Tibial nerve (tissue), 4 donors: ENCODE data around the gene YIF1A. TPM values are rescaled to one million over a fixed set of nuclear protein-coding genes. Genes with fewer than 3 reads are reported as not detected.
A peak's percentile ranks its signal among the peaks of the same experiment; 100 is the strongest.

ENCODE experiments used
- DNase-seq, 2 donors: peaks; one replicate each; pipeline ENCODE4 v3.0.0-alpha.2; 2019; ENCODE audit warnings: low spot score in 2 of 2
- H3K27ac ChIP-seq, 4 donors: fragments of 200-600 bp; sonication (generic) in 3 of 4; one replicate each; pipeline ENCODE4 v1.5.1; 2017 to 2019; ENCODE audit warnings: mild to moderate bottlenecking in 1 of 4
- H3K27me3 ChIP-seq, 2 donors: fragments of 200-600 bp; sonication (generic) in 1 of 2; one replicate each; pipeline versions ENCODE4 v1.5.1 to v1.6.0; 2017 to 2019
- H3K36me3 ChIP-seq, 3 donors: fragments of 200-600 bp; sonication (generic); one replicate each; pipeline ENCODE4 v1.5.1; 2018 to 2019
- H3K4me1 ChIP-seq, 4 donors: fragments of 200-600 bp; sonication (generic) in 3 of 4; one replicate each; pipeline ENCODE4 v1.5.1; 2017 to 2019
- H3K4me3 ChIP-seq, 4 donors: fragments of 200-600 bp; sonication (generic) in 3 of 4; one replicate each; pipeline ENCODE4 v1.5.1; 2017 to 2019; ENCODE audit warnings: mild to moderate bottlenecking in 1 of 4, moderate library complexity in 1 of 4
- H3K9me3 ChIP-seq, 4 donors: fragments of 200-600 bp; sonication (generic) in 3 of 4; one replicate each; pipeline ENCODE4 v1.5.1; 2017 to 2019
- EP300 ChIP-seq, 2 donors: sonication (generic); formaldehyde crosslinking; IDR thresholded peaks; one replicate each; pipeline ENCODE4 v1.6.1; 2017; ENCODE audit warnings: antibody characterized with exemption in 2 of 2, mild to moderate bottlenecking in 1 of 2
- POLR2A ChIP-seq, 2 donors: fragments of 450-650 bp; IDR thresholded peaks; one replicate each; pipeline ENCODE4 v1.6.1; 2017; ENCODE audit warnings: antibody characterized with exemption in 2 of 2, mild to moderate bottlenecking in 2 of 2, moderate library complexity in 2 of 2
- WGBS, 2 donors: methylation state at CpG; one replicate each; pipeline ENCODE4 v1.1.5; 2018; 5-methylcytosine and 5-hydroxymethylcytosine counted together
- total RNA-seq, 4 donors: library from RNA; depleted of rRNA; stranded (reverse); fragments of >200 nt; gene quantifications; one replicate each; pipeline ENCODE4 v1.1.0, GENCODE V29; 2016
- TF ChIP-seq, protein P1 (sequence below), 5 experiments: fragments of 200-600 bp in 3 of 5; fragments of 450-650 bp in 2 of 5; sonication (generic) in 3 of 5; IDR thresholded peaks; one replicate each; pipeline ENCODE4 v1.5.1; 2016 to 2019; ENCODE audit warnings: antibody characterized with exemption in 5 of 5, mild to moderate bottlenecking in 3 of 5, moderate library complexity in 2 of 5

YIF1A gene
- total RNA-seq, 4 donors from 2014 or later: 76.0 to 143 (median 90.6) TPM

GRCh38 chr11:66268952-66269905, 19.7 kb downstream of the YIF1A start:
- WGBS, 2 donors: 3% methylated on average over 27 to 29 of the region's 32 CpGs
- H3K4me1 ChIP-seq: peaks cover 0 to 37% (median 15%) of the 10 kb centered on the region in 4 donors
- H3K27ac ChIP-seq: peak overlapping the region; percentile 87 to 99 (median 95)
- peak overlapping the region; percentile 67 to 95 (median 80) for H3K4me3 ChIP-seq
- H3K9me3 ChIP-seq: no peaks in the 10 kb centered on the region
- TF ChIP-seq EP300 (IDR thresholded peaks at IDR 0.05) (no peak), POLR2A (IDR thresholded peaks at IDR 0.05) (no peak)
- DNase-seq: no peak
- no peaks in the 10 kb centered on the region for H3K27me3 ChIP-seq
- H3K36me3 ChIP-seq: peaks cover 9 to 52% (median 12%) of the 10 kb centered on the region in 3 donors

GRCh38 chr11:66268244-66268951, 20.5 kb downstream of the YIF1A start, which contains the start of gene RAB1B:
Gene RAB1B (plus strand): TSS chr11:66268639. CDS start chr11:66268680, 41 bp downstream.
- TF ChIP-seq POLR2A (IDR thresholded peaks at IDR 0.05) (peak; percentile 89 to 94), EP300 (IDR thresholded peaks at IDR 0.05) (peak; percentile 55 to 99)
- TF ChIP-seq, protein P1, sequence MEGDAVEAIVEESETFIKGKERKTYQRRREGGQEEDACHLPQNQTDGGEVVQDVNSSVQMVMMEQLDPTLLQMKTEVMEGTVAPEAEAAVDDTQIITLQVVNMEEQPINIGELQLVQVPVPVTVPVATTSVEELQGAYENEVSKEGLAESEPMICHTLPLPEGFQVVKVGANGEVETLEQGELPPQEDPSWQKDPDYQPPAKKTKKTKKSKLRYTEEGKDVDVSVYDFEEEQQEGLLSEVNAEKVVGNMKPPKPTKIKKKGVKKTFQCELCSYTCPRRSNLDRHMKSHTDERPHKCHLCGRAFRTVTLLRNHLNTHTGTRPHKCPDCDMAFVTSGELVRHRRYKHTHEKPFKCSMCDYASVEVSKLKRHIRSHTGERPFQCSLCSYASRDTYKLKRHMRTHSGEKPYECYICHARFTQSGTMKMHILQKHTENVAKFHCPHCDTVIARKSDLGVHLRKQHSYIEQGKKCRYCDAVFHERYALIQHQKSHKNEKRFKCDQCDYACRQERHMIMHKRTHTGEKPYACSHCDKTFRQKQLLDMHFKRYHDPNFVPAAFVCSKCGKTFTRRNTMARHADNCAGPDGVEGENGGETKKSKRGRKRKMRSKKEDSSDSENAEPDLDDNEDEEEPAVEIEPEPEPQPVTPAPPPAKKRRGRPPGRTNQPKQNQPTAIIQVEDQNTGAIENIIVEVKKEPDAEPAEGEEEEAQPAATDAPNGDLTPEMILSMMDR (IDR thresholded peaks at IDR 0.05): peak in 1 of 5 experiments; percentile 29
- Histone ChIP-seq H3K36me3 (peaks cover 6 to 52% (median 9%) of the 10 kb centered on the region in 3 donors), H3K27me3 (no peaks in the 10 kb centered on the region), H3K4me1 (peaks cover 0 to 37% (median 15%) of the 10 kb centered on the region in 4 donors), H3K9me3 (no peaks in the 10 kb centered on the region), H3K27ac (peak within 1 kb of the TSS; percentile 87 to 99 (median 95)), H3K4me3 (peak within 1 kb of the TSS; percentile 67 to 95 (median 80))
- peak; percentile 99 for DNase-seq
- 0% methylated on average over 2 to 42 of the region's 64 CpGs for WGBS, 2 donors

- peak; percentile 4 to 75 for TF ChIP-seq EP300 (IDR thresholded peaks at IDR 0.05)
- TF ChIP-seq, protein P1 (IDR thresholded peaks at IDR 0.05): peak in 3 of 5 experiments; percentile 15 to 55 (median 45)
- peak; percentile 46 to 61 for TF ChIP-seq POLR2A (IDR thresholded peaks at IDR 0.05)
- WGBS, 2 donors: 1% methylated on average over 35 to 50 of the region's 61 CpGs
Observed at GRCh38 chr11:66267379-66268243, 21.3 kb downstream of the YIF1A start.

GRCh38 chr11:66267039-66267378, 21.9 kb downstream of the YIF1A start:
- H3K36me3 ChIP-seq: peaks cover 0 to 52% (median 2%) of the 10 kb centered on the region in 3 donors
- H3K9me3 ChIP-seq: no peaks in the 10 kb centered on the region
- 8 to 15% methylated on average over 13 of the region's 13 CpGs for WGBS, 2 donors
- H3K27me3 ChIP-seq: no peaks in the 10 kb centered on the region
- H3K4me3 ChIP-seq: peak overlapping the region; percentile 67 to 90 (median 76)
- no peak for TF ChIP-seq POLR2A (IDR thresholded peaks at IDR 0.05)
- H3K4me1 ChIP-seq: peaks cover 0 to 37% (median 15%) of the 10 kb centered on the region in 4 donors
- DNase-seq: no peak
- H3K27ac ChIP-seq: peak overlapping the region; percentile 87 to 99 (median 95)

More at GRCh38 chr11:66267379-66268243, 21.3 kb downstream of the YIF1A start:
- Histone ChIP-seq H3K36me3 (peaks cover 0 to 52% (median 8%) of the 10 kb centered on the region in 3 donors), H3K27ac (peak overlapping the region; percentile 87 to 99 (median 95)), H3K9me3 (no peaks in the 10 kb centered on the region), H3K27me3 (no peaks in the 10 kb centered on the region), H3K4me1 (peaks cover 0 to 37% (median 15%) of the 10 kb centered on the region in 4 donors), H3K4me3 (peak overlapping the region; percentile 67 to 90 (median 76))
- DNase-seq: peak; percentile 83 to 85

DNA sequence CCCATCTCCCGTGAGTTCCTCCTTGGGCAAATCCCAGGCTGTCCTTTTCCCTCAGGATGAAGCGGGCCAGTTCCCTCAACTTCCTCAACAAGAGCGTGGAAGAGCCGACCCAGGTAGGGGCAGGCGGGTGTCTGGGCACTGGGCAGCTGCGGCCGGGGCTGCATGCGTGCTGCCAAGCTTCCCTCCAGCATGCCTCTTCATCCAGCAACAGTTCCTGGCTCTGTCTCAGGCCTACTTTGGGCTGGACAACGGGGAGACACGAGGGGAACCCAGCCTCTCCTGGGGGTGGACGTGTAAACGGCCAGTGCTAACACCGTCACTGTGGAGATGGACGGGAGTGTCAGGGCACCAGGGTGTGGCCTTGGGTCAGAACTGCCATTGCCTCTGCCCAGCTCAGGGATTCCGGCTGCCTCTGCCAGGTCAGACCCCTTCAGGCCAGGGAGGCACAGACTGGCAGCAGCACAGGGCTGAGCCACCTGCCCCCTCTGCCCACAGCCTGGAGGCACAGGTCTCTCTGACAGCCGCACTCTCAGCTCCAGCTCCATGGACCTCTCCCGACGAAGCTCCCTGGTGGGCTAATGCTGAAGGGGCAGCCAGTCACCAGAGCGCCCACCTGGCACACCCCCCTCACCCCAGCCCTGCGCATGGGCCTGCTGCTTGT, 22.4 kb downstream of the YIF1A start:
- 74 to 75% methylated on average over 18 to 20 of the region's 20 CpGs for WGBS, 2 donors

More for the DNA sequence above, 22.4 kb downstream of the YIF1A start:
- Histone ChIP-seq H3K36me3 (peaks cover 0 to 52% (median 0%) of the 10 kb centered on the region in 3 donors), H3K27me3 (no peaks in the 10 kb centered on the region), H3K27ac (peak overlapping the region; percentile 87 to 99 (median 95)), H3K9me3 (no peaks in the 10 kb centered on the region), H3K4me1 (peaks cover 0 to 35% (median 15%) of the 10 kb centered on the region in 4 donors), H3K4me3 (peak overlapping the region; percentile 67 to 90 (median 76))
- no peak for DNase-seq
- TF ChIP-seq POLR2A (IDR thresholded peaks at IDR 0.05) (no peak), EP300 (IDR thresholded peaks at IDR 0.05) (no peak)
- TF ChIP-seq, protein P1 (IDR thresholded peaks at IDR 0.05): no peak
